GM12878 (cell line): Measurements from ENCODE around the gene RHEB.

Experiments
- CBX5 ChIP-seq: sonication (generic); IDR thresholded peaks from 2 replicates; pipeline ENCODE4 v1.6.1; 2016; ENCODE audit warnings: low read depth, moderate library complexity, mild to moderate bottlenecking, inconsistent platforms
- POLR2A ChIP-seq: IDR thresholded peaks from 2 replicates; pipeline ENCODE4 v1.6.1; 2011; ENCODE audit warnings: low read depth, mild to moderate bottlenecking, low read length

- no peak for TF ChIP-seq POLR2A
- TF ChIP-seq CBX5 = no peak
Measured at GRCh38 chr7:151452680-151453325, 66.9 kb downstream of the RHEB start.
